Trophoblast cell (in vitro differentiated cells and primary cell): Measurements from ENCODE around the gene MPV17L2.

ENCODE experiments used
- DNase-seq, 2 donors: peaks; one replicate each; pipeline ENCODE4 v3.0.0-alpha.2; 2016
- H2AFZ ChIP-seq: 2 replicates; pipeline ENCODE4 v1.6.1; 2013; ENCODE audit warnings: low read length, moderate library complexity, mild to moderate bottlenecking; ENCODE audit not compliant: insufficient read depth, poor library complexity
- H2AK5ac ChIP-seq: 2 replicates; pipeline ENCODE4 v1.6.1; 2013; ENCODE audit warnings: mild to moderate bottlenecking, low read length
- H2BK120ac ChIP-seq: 2 replicates; pipeline ENCODE4 v1.6.1; 2013; ENCODE audit warnings: low read length, mild to moderate bottlenecking, moderate library complexity; ENCODE audit not compliant: insufficient read depth, poor library complexity
- H2BK12ac ChIP-seq: 2 replicates; pipeline ENCODE4 v1.6.1; 2013; ENCODE audit warnings: mild to moderate bottlenecking, low read length, moderate library complexity
- H2BK5ac ChIP-seq: 2 replicates; pipeline ENCODE4 v1.6.1; 2013; ENCODE audit warnings: low read length, low read depth, moderate library complexity, mild to moderate bottlenecking; ENCODE audit not compliant: poor library complexity
- H3K14ac ChIP-seq: 2 replicates; pipeline ENCODE4 v1.6.1; 2013; ENCODE audit warnings: mild to moderate bottlenecking, low read length
- H3K18ac ChIP-seq: 2 replicates; pipeline ENCODE4 v1.6.1; 2013; ENCODE audit warnings: mild to moderate bottlenecking, low read length
- H3K23ac ChIP-seq: 2 replicates; pipeline ENCODE4 v1.6.1; 2013; ENCODE audit warnings: low read length
- H3K27ac ChIP-seq: 2 replicates; pipeline ENCODE4 v1.5.1; 2013; ENCODE audit warnings: low read depth, mild to moderate bottlenecking, inconsistent platforms, low read length, moderate library complexity
- H3K27me3 ChIP-seq: 2 replicates; pipeline ENCODE4 v1.6.1; 2013; ENCODE audit warnings: inconsistent platforms, mild to moderate bottlenecking, low read length, moderate library complexity; ENCODE audit not compliant: insufficient read depth
- H3K36me3 ChIP-seq, 2 experiments: 1 replicate in 1 of 2; 2 replicates in 1 of 2; pipeline ENCODE4 v1.6.1; 2013; ENCODE audit warnings: low read length in 2 of 2, mild to moderate bottlenecking in 2 of 2, moderate library complexity in 1 of 2; ENCODE audit not compliant: insufficient read depth in 2 of 2, control insufficient read depth in 1 of 2
- H3K4ac ChIP-seq: 2 replicates; pipeline ENCODE4 v1.6.1; 2013; ENCODE audit warnings: low read depth, mild to moderate bottlenecking, low read length, moderate library complexity
- H3K4me1 ChIP-seq, 2 experiments: 1 replicate in 1 of 2; 2 replicates in 1 of 2; pipeline ENCODE4 v1.6.1; 2013; ENCODE audit warnings: low read length in 2 of 2, mild to moderate bottlenecking in 2 of 2, moderate library complexity in 1 of 2; ENCODE audit not compliant: insufficient read depth in 2 of 2, control insufficient read depth in 1 of 2
- H3K4me2 ChIP-seq: 2 replicates; pipeline ENCODE4 v1.6.1; 2013; ENCODE audit warnings: inconsistent platforms, mild to moderate bottlenecking, low read length, moderate library complexity
- H3K4me3 ChIP-seq: 2 replicates; pipeline ENCODE4 v1.5.1; 2013; ENCODE audit warnings: mild to moderate bottlenecking, low read depth, low read length, inconsistent platforms
- H3K79me1 ChIP-seq: one replicate; pipeline ENCODE4 v1.6.1; 2013; ENCODE audit warnings: low read length
- H3K79me2 ChIP-seq: 2 replicates; pipeline ENCODE4 v1.6.1; 2013; ENCODE audit warnings: low read length, mild to moderate bottlenecking; ENCODE audit not compliant: control insufficient read depth, insufficient read depth, poor library complexity
- H3K9ac ChIP-seq: 2 replicates; pipeline ENCODE4 v1.6.1; 2013; ENCODE audit warnings: mild to moderate bottlenecking, low read length
- H3K9me3 ChIP-seq: 2 replicates; pipeline ENCODE4 v1.6.1; 2013; ENCODE audit warnings: low read depth, mild to moderate bottlenecking, control low read depth, inconsistent platforms, low read length; ENCODE audit not compliant: insufficient read depth
- H4K12ac ChIP-seq: 2 replicates; pipeline ENCODE4 v1.6.1; 2013; ENCODE audit warnings: low read depth, mild to moderate bottlenecking, low read length, moderate library complexity
- H4K8ac ChIP-seq: 2 replicates; pipeline ENCODE4 v1.6.1; 2013; ENCODE audit warnings: low read depth, mild to moderate bottlenecking, low read length, moderate library complexity
- H4K91ac ChIP-seq: one replicate; pipeline ENCODE4 v1.6.1; 2013; ENCODE audit warnings: low read depth, mild to moderate bottlenecking, low read length, moderate library complexity
- WGBS: extraction: QIAGEN DNeasy Blood & Tissue Kit; methylation state at CpG from one replicate; pipeline ENCODE4 v1.1.7; 2013; ENCODE audit warnings: missing lambda C conversion rate; ENCODE audit not compliant: insufficient read length, insufficient coverage; ENCODE audit errors: extremely low coverage; 5-methylcytosine and 5-hydroxymethylcytosine counted together

The MPV17L2 gene

GRCh38 chr19:18224525-18225354, 31.7 kb downstream of the MPV17L2 start:
- peak overlapping the region; percentile 17 for H2BK5ac ChIP-seq
- H4K12ac ChIP-seq: peak overlapping the region; percentile 81
- no peak overlapping the region for H2BK12ac ChIP-seq
- H2BK120ac ChIP-seq: peak overlapping the region; percentile 34
- H3K27ac ChIP-seq: peak overlapping the region; percentile 40
- H3K79me1 ChIP-seq: peaks cover 10% of the 10 kb centered on the region
- H3K36me3 ChIP-seq: no peaks in the 10 kb centered on the region
- H4K8ac ChIP-seq: peak overlapping the region; percentile 95
- no peak overlapping the region for H2AK5ac ChIP-seq
- peak overlapping the region; percentile 72 for H3K9ac ChIP-seq
- no peak overlapping the region for H3K23ac ChIP-seq
- H3K4me3 ChIP-seq: peak overlapping the region; percentile 72
- H3K18ac ChIP-seq: peak overlapping the region; percentile 27
- H3K79me2 ChIP-seq: peaks cover 3% of the 10 kb centered on the region
- WGBS: no CpG with 5 or more reads among the region's 81 CpGs
- H3K27me3 ChIP-seq: peaks cover 7% of the 10 kb centered on the region
- peak overlapping the region; percentile 84 for H2AFZ ChIP-seq
- H3K4me2 ChIP-seq: peak overlapping the region; percentile 72
- DNase-seq: peak; percentile 98 to 100
- no peaks in the 10 kb centered on the region for H3K9me3 ChIP-seq
- peak overlapping the region; percentile 90 for H4K91ac ChIP-seq
- H3K4me1 ChIP-seq: peaks cover 7 to 10% of the 10 kb centered on the region in 2 experiments
- peak overlapping the region; percentile 44 for H3K4ac ChIP-seq
- H3K14ac ChIP-seq: peak overlapping the region; percentile 69

DNA sequence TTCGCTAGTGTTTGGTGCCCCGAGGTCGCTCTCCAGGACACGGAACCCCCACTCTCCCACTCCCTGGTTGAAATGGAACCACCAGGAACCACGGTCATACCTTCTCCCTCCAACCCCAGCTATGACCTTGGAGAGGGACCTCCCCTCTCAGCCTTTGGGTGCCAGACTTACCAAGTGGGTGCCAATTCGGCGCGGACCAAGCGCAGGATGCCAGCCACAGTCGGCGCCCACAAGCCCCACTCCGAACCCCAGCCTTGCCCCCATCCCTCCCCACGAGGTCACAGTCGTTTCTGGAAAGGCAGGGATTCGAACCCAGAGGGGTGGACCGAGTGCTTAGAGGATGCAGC, 32.3 kb downstream of the MPV17L2 start:
- no peak for DNase-seq
- no peak overlapping the region for H2BK12ac ChIP-seq
- peaks cover 10% of the 10 kb centered on the region for H3K79me1 ChIP-seq
- peaks cover 7 to 10% of the 10 kb centered on the region in 2 experiments for H3K4me1 ChIP-seq
- no CpG with 5 or more reads among the region's 16 CpGs for WGBS
- no peak overlapping the region for H2BK5ac ChIP-seq
- H4K91ac ChIP-seq: peak overlapping the region; percentile 82
- no peaks in the 10 kb centered on the region for H3K9me3 ChIP-seq
- no peak overlapping the region for H3K27ac ChIP-seq
- no peak overlapping the region for H4K12ac ChIP-seq
- H3K14ac ChIP-seq: no peak overlapping the region
- no peak overlapping the region for H3K23ac ChIP-seq
- H3K36me3 ChIP-seq: no peaks in the 10 kb centered on the region
- H4K8ac ChIP-seq: no peak overlapping the region
- no peak overlapping the region for H3K4ac ChIP-seq
- H3K4me2 ChIP-seq: peak overlapping the region; percentile 71
- H3K9ac ChIP-seq: no peak overlapping the region
- H3K79me2 ChIP-seq: peaks cover 3% of the 10 kb centered on the region
- peaks cover 7% of the 10 kb centered on the region for H3K27me3 ChIP-seq
- no peak overlapping the region for H2AK5ac ChIP-seq
- no peak overlapping the region for H2BK120ac ChIP-seq
- peak overlapping the region; percentile 84 for H2AFZ ChIP-seq
- no peak overlapping the region for H3K4me3 ChIP-seq
- no peak overlapping the region for H3K18ac ChIP-seq

GRCh38 chr19:18225702-18226468, 32.9 kb downstream of the MPV17L2 start, which contains the start of gene PDE4C:
Gene PDE4C, minus strand, starts transcription at chr19:18226438. Its CDS starts 23 bp downstream, at chr19:18226415.
- H4K91ac ChIP-seq: peak within 1 kb of the TSS; percentile 82
- H3K4me3 ChIP-seq: no peak within 1 kb of the TSS
- H2BK12ac ChIP-seq: no peak within 1 kb of the TSS
- no peak within 1 kb of the TSS for H4K12ac ChIP-seq
- no peak within 1 kb of the TSS for H3K4ac ChIP-seq
- peak within 1 kb of the TSS; percentile 71 for H3K4me2 ChIP-seq
- peaks cover 7% of the 10 kb centered on the region for H3K27me3 ChIP-seq
- no peak for DNase-seq
- H2BK120ac ChIP-seq: no peak within 1 kb of the TSS
- no CpG with 5 or more reads among the region's 51 CpGs for WGBS
- no peaks in the 10 kb centered on the region for H3K36me3 ChIP-seq
- no peak within 1 kb of the TSS for H3K27ac ChIP-seq
- peaks cover 7 to 10% of the 10 kb centered on the region in 2 experiments for H3K4me1 ChIP-seq
- peaks cover 3% of the 10 kb centered on the region for H3K79me2 ChIP-seq
- no peak within 1 kb of the TSS for H2BK5ac ChIP-seq
- peaks cover 10% of the 10 kb centered on the region for H3K79me1 ChIP-seq
- no peaks in the 10 kb centered on the region for H3K9me3 ChIP-seq
- H3K18ac ChIP-seq: no peak within 1 kb of the TSS
- no peak within 1 kb of the TSS for H3K23ac ChIP-seq
- no peak within 1 kb of the TSS for H2AK5ac ChIP-seq
- no peak within 1 kb of the TSS for H3K14ac ChIP-seq
- H3K9ac ChIP-seq: no peak within 1 kb of the TSS
- peak within 1 kb of the TSS; percentile 84 for H2AFZ ChIP-seq
- H4K8ac ChIP-seq: no peak within 1 kb of the TSS

- Histone ChIP-seq H3K36me3 (no peaks in the 10 kb centered on the region), H3K4me3 (no peak overlapping the region), H3K9ac (no peak overlapping the region), H2BK5ac (no peak overlapping the region), H3K4ac (no peak overlapping the region), H3K27ac (no peak overlapping the region), H3K18ac (no peak overlapping the region), H3K14ac (no peak overlapping the region), H3K23ac (no peak overlapping the region), H3K27me3 (peaks cover 7% of the 10 kb centered on the region), H4K91ac (no peak overlapping the region), H3K79me1 (peaks cover 10% of the 10 kb centered on the region), H3K9me3 (peaks cover 2% of the 10 kb centered on the region), H2AK5ac (no peak overlapping the region), H2BK120ac (no peak overlapping the region), H3K4me1 (peaks cover 7 to 10% of the 10 kb centered on the region in 2 experiments), H2AFZ (no peak overlapping the region), H4K8ac (no peak overlapping the region), H3K79me2 (peaks cover 3% of the 10 kb centered on the region), H2BK12ac (no peak overlapping the region), H4K12ac (no peak overlapping the region), H3K4me2 (no peak overlapping the region)
- no peak for DNase-seq
- WGBS: no CpG with 5 or more reads among the region's 18 CpGs
Measured at GRCh38 chr19:18226956-18227780, 34.1 kb downstream of the MPV17L2 start.
